ENCODE data around the gene HOXA5.

Gene HOXA5

GRCh38 chr7:27116962-27117886 is 26.3 kb downstream of the HOXA5 start:
- DNase-seq = no peak

- DNase-seq = no peak
Measured at GRCh38 chr7:27116031-27116961, 27.2 kb downstream of the HOXA5 start.

GRCh38 chr7:27115221-27116026 is 28.1 kb downstream of the HOXA5 start:
- peak; percentile 58 for DNase-seq

GRCh38 chr7:27114881-27115220 is 28.6 kb downstream of the HOXA5 start:
- DNase-seq = no peak

GRCh38 chr7:27113991-27114769 is 29.3 kb downstream of the HOXA5 start:
- peak; percentile 67 for DNase-seq

- peak; percentile 89 for DNase-seq
Measured at GRCh38 chr7:27112955-27113949, 30.2 kb downstream of the HOXA5 start.

GRCh38 chr7:27112361-27112760 is 31.1 kb downstream of the HOXA5 start:
- DNase-seq = no peak

GRCh38 chr7:27111751-27112277 is 31.7 kb downstream of the HOXA5 start:
- DNase-seq = no peak

- DNase-seq = peak; percentile 86
Measured at GRCh38 chr7:27111042-27111750, 32.3 kb downstream of the HOXA5 start.

- DNase-seq = peak; percentile 95
Measured at GRCh38 chr7:27110186-27111031, 33.1 kb downstream of the HOXA5 start.

- DNase-seq = no peak
Measured at GRCh38 chr7:27109466-27110185, 33.9 kb downstream of the HOXA5 start.

- DNase-seq = no peak
Measured at GRCh38 chr7:27108390-27109127, 34.9 kb downstream of the HOXA5 start.

GRCh38 chr7:27107391-27108381 is 35.8 kb downstream of the HOXA5 start:
- DNase-seq = no peak

- no peak for DNase-seq
Measured at GRCh38 chr7:27106901-27107240, 36.6 kb downstream of the HOXA5 start.

- no peak for DNase-seq
Measured at GRCh38 chr7:27106181-27106900, 37.1 kb downstream of the HOXA5 start.
